Nephron progenitor cell (in vitro differentiated cells): ENCODE data around the gene SPEF2.

ENCODE experiments used
- DNase-seq: peaks from one replicate; pipeline ENCODE4 v3.0.0; 2021
- H3K27ac Mint-ChIP-seq: 2 replicates; pipeline ENCODE4 v1.8.0; 2021; ENCODE audit warnings: mild to moderate bottlenecking, moderate library complexity, mixed read lengths
- H3K27me3 Mint-ChIP-seq: 2 replicates; pipeline ENCODE4 v1.8.0; 2021; ENCODE audit warnings: mild to moderate bottlenecking, low read depth, mixed read lengths; ENCODE audit not compliant: poor library complexity
- H3K36me3 Mint-ChIP-seq: 2 replicates; pipeline ENCODE4 v1.8.0; 2021; ENCODE audit warnings: low read depth, mixed read lengths
- H3K4me1 Mint-ChIP-seq: 2 replicates; pipeline ENCODE4 v1.8.0; 2021; ENCODE audit warnings: mixed read lengths
- H3K4me3 Mint-ChIP-seq: 2 replicates; pipeline ENCODE4 v1.8.0; 2021; ENCODE audit warnings: mild to moderate bottlenecking, moderate library complexity, mixed read lengths
- H3K9me3 Mint-ChIP-seq: 2 replicates; pipeline ENCODE4 v1.8.0; 2021; ENCODE audit warnings: mild to moderate bottlenecking, moderate library complexity, mixed read lengths
- TF ChIP-seq, protein P1 (sequence below): fragments of 200-600 bp; sonication (generic); IDR thresholded peaks from 2 replicates; pipeline ENCODE4 v1.5.0; 2021; ENCODE audit warnings: antibody characterized with exemption

Gene SPEF2

DNA sequence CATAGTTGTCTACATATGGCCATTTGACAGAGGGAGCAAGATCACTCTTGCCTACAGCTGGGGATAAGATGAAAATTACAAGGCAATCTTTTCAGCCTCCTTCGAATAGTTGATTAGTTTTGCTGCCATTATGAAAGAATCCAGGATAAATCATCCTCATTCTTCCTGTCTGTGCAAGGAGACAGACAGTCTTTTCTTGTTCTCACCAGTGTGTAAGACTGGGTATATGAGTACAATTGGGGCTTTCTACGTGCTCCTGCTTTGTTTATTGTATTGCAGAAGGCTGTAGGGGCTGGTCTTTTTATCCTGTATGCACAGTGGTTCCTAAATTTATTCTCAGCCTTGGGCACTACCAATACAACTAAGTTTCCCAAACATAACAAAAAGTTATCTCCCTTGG is 76.8 kb downstream of the SPEF2 start:
- Mint-ChIP-seq H3K27me3 (no peaks in the 10 kb centered on the region), H3K9me3 (peaks cover 4% of the 10 kb centered on the region), H3K4me1 (peaks cover 13% of the 10 kb centered on the region), H3K27ac (no peak overlapping the region), H3K4me3 (no peak overlapping the region), H3K36me3 (no peaks in the 10 kb centered on the region)
- TF ChIP-seq, protein P1, sequence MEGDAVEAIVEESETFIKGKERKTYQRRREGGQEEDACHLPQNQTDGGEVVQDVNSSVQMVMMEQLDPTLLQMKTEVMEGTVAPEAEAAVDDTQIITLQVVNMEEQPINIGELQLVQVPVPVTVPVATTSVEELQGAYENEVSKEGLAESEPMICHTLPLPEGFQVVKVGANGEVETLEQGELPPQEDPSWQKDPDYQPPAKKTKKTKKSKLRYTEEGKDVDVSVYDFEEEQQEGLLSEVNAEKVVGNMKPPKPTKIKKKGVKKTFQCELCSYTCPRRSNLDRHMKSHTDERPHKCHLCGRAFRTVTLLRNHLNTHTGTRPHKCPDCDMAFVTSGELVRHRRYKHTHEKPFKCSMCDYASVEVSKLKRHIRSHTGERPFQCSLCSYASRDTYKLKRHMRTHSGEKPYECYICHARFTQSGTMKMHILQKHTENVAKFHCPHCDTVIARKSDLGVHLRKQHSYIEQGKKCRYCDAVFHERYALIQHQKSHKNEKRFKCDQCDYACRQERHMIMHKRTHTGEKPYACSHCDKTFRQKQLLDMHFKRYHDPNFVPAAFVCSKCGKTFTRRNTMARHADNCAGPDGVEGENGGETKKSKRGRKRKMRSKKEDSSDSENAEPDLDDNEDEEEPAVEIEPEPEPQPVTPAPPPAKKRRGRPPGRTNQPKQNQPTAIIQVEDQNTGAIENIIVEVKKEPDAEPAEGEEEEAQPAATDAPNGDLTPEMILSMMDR = no peak
- no peak for DNase-seq

DNA sequence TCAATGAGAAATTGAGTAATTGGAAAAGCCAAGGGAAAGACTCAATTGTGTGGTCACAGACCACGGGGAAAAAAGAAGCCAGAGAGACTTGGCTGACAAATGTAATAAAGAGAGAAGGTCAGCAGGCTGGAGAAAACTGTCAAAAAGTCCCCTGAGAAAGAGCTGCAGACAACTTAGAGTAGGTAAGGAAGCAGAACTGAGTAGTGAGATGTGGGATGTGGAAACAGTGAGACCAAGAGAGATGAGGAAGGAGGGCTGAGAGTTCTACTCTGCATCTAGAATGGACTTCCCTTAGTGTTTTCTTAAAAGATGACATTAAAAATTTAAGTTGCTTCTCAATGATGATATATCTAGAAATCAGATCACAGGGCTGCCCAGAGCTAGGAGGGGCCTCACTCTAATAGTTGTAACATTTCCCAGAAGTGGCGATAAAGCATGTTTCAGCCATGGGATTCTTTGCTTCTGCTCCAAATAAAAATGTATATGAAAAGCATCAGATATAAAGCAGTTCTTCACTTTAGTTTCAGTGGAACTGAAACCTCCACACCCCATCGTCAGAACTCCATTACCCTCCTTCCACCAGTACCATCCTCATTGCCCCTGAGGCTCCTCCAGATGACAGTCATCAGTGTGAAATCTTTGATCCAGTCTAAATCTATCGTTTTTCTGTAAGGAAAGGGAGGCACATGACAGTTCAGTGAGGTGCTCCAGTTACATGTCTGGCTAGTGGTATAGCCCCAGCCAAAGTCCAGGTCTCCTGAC is 80.6 kb downstream of the SPEF2 start:
- DNase-seq = no peak

DNA sequence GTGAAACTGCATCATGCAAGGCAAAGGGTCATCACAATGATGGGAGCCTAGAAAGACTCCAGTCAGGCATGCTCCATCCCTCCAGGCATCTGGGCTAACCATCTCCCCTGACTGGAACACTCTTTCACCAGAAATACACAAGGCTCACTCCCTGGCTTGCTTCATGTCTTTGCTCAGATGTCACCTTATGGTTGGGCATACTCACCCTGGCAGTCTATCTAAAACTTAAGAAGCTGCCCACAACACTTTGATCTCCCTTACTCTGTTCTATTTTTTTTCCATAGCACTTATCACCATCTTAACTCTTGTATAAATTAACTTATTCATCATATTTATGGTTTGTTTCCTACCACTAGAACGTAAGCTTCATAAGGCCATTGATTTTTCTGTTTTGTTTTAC is 90.0 kb downstream of the SPEF2 start:
- no peaks in the 10 kb centered on the region for H3K4me1 Mint-ChIP-seq
- no peaks in the 10 kb centered on the region for H3K36me3 Mint-ChIP-seq
- DNase-seq = no peak
- no peak overlapping the region for H3K27ac Mint-ChIP-seq
- H3K4me3 Mint-ChIP-seq = no peak overlapping the region
- no peaks in the 10 kb centered on the region for H3K9me3 Mint-ChIP-seq
- no peaks in the 10 kb centered on the region for H3K27me3 Mint-ChIP-seq
- TF ChIP-seq, protein P1 = no peak

More for the DNA sequence above, 80.6 kb downstream of the SPEF2 start:
- H3K27ac Mint-ChIP-seq = no peak overlapping the region
- H3K27me3 Mint-ChIP-seq = no peaks in the 10 kb centered on the region
- H3K9me3 Mint-ChIP-seq = no peaks in the 10 kb centered on the region
- peaks cover 13% of the 10 kb centered on the region for H3K4me1 Mint-ChIP-seq
- H3K4me3 Mint-ChIP-seq = no peak overlapping the region
- no peaks in the 10 kb centered on the region for H3K36me3 Mint-ChIP-seq
- TF ChIP-seq, protein P1 = no peak

DNA sequence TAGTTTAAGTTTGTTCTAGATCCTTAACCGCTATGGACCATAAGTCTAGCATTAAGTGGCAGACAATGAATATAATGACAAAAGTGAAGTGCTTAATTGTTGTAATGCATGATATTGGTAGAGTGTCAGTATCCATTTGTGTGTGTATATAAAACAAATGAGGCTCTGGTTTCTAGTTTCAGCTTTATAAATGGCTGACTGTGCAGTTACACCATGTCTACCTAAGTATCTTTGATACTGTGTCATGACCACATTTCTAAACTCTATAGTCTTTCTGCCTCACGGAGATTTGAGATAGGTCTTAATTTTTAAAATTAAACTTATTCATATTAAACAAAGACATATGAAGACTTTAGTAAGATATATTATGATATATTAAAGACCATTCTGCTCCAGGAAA is 92.0 kb downstream of the SPEF2 start:
- TF ChIP-seq, protein P1 = no peak
- Mint-ChIP-seq H3K36me3 (no peaks in the 10 kb centered on the region), H3K27me3 (no peaks in the 10 kb centered on the region), H3K4me1 (no peaks in the 10 kb centered on the region), H3K4me3 (no peak overlapping the region), H3K9me3 (no peaks in the 10 kb centered on the region), H3K27ac (no peak overlapping the region)
- DNase-seq = no peak

DNA sequence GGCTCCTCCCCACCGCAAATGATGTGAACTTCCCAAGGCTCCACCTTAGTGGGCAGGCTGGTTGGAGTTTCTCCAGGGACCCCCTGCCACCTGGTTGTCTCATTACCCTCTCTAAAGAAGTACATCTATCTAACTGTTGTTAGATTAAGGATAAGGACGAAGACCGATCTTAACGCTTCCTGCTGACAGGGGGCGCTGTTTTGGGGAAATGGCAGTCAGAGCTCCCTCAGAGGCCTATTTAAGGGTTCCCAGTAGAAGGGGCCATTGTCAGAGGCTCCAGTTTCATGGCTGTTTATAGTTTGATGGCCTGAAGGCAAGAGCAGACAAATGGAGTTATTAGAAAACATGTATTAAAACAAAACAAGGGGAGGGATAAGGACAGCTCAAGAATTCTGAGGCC is 100.1 kb downstream of the SPEF2 start:
- no peaks in the 10 kb centered on the region for H3K27me3 Mint-ChIP-seq
- no peaks in the 10 kb centered on the region for H3K4me1 Mint-ChIP-seq
- TF ChIP-seq, protein P1 = no peak
- DNase-seq = no peak
- H3K4me3 Mint-ChIP-seq = no peak overlapping the region
- H3K36me3 Mint-ChIP-seq = no peaks in the 10 kb centered on the region
- H3K27ac Mint-ChIP-seq = no peak overlapping the region
- no peaks in the 10 kb centered on the region for H3K9me3 Mint-ChIP-seq

DNA sequence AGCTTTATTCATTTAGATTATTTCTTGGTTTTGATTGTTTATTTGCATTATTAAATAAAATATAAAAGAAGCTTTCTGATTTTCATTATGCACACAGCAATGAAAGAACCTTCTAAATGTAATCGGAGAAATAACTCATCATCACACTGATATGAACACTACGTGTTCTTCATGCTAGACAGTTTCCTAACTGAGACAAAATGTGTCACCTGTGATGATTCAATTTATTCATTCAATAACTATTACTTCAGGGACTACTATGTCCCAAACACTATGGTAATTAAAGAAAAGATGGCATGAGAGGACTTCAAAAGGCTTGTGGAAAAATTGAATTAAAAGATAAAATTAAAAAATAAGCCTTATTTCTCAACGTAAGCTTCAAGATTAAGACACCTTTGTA is 118.1 kb downstream of the SPEF2 start:
- H3K27me3 Mint-ChIP-seq = peaks cover 3% of the 10 kb centered on the region
- TF ChIP-seq, protein P1 = no peak
- no peak for DNase-seq
- H3K4me3 Mint-ChIP-seq = no peak overlapping the region
- no peak overlapping the region for H3K27ac Mint-ChIP-seq
- H3K4me1 Mint-ChIP-seq = no peaks in the 10 kb centered on the region
- no peaks in the 10 kb centered on the region for H3K36me3 Mint-ChIP-seq
- H3K9me3 Mint-ChIP-seq = peaks cover 5% of the 10 kb centered on the region
